ENCODE results near the gene CARMIL3.

CARMIL3 gene

GRCh38 chr14:24065408-24065807, 13.6 kb downstream of the CARMIL3 start:
- H3K27ac ChIP-seq (ENCODE audit: low read length): no peak overlapping the region
- H3F3A ChIP-seq (ENCODE audit: insufficient read depth, low read length): no peaks in the 10 kb centered on the region
- no peak for DNase-seq
- no peak overlapping the region for H3K9ac ChIP-seq (ENCODE audit: low read length)
- no peak overlapping the region for H2AFZ ChIP-seq (ENCODE audit: low read length)
- H3K9me3 ChIP-seq (replicated peaks; ENCODE audit: insufficient read depth, low read length): no peaks in the 10 kb centered on the region
- no peaks in the 10 kb centered on the region for H3K79me2 ChIP-seq (ENCODE audit: low read length)
- TF ChIP-seq CTCF (IDR thresholded peaks at IDR 0.05; ENCODE audit: low read length) (no peak), EZH2 (optimal IDR thresholded peaks at IDR 0.05; ENCODE audit: low read depth, low read length) (no peak), EZH2phosphoT487 (IDR thresholded peaks at IDR 0.05; ENCODE audit: low read length) (no peak)
- no peak overlapping the region for H3K4me3 ChIP-seq (ENCODE audit: low read length)
- no peak overlapping the region for H3K4me2 ChIP-seq (ENCODE audit: low read depth, low read length)
- H3K4me1 ChIP-seq (ENCODE audit: low read length): no peaks in the 10 kb centered on the region
- no peaks in the 10 kb centered on the region for H3K36me3 ChIP-seq (replicated peaks; ENCODE audit: insufficient read depth, low read length)
- no peaks in the 10 kb centered on the region for H3K27me3 ChIP-seq (replicated peaks; ENCODE audit: insufficient read depth, low read length)
- H4K20me1 ChIP-seq (ENCODE audit: insufficient read depth, low read length): no peaks in the 10 kb centered on the region
- H3K9me2 ChIP-seq (replicated peaks; ENCODE audit: insufficient read depth, low read length): no peaks in the 10 kb centered on the region

- Histone ChIP-seq H2AFZ (ENCODE audit: low read length) (no peak overlapping the region), H3K4me1 (ENCODE audit: low read length) (no peaks in the 10 kb centered on the region), H3K4me3 (ENCODE audit: low read length) (no peak overlapping the region), H3K36me3 (replicated peaks; ENCODE audit: insufficient read depth, low read length) (no peaks in the 10 kb centered on the region), H3K9ac (ENCODE audit: low read length) (no peak overlapping the region), H3F3A (ENCODE audit: insufficient read depth, low read length) (no peaks in the 10 kb centered on the region), H4K20me1 (ENCODE audit: insufficient read depth, low read length) (no peaks in the 10 kb centered on the region), H3K4me2 (ENCODE audit: low read depth, low read length) (no peak overlapping the region), H3K9me3 (replicated peaks; ENCODE audit: insufficient read depth, low read length) (no peaks in the 10 kb centered on the region), H3K79me2 (ENCODE audit: low read length) (no peaks in the 10 kb centered on the region), H3K27me3 (replicated peaks; ENCODE audit: insufficient read depth, low read length) (no peaks in the 10 kb centered on the region), H3K9me2 (replicated peaks; ENCODE audit: insufficient read depth, low read length) (no peaks in the 10 kb centered on the region), H3K27ac (ENCODE audit: low read length) (no peak overlapping the region)
- no peak for TF ChIP-seq CTCF (IDR thresholded peaks at IDR 0.05; ENCODE audit: low read length)
- TF ChIP-seq EZH2phosphoT487 (IDR thresholded peaks at IDR 0.05; ENCODE audit: low read length): no peak
- TF ChIP-seq EZH2 (optimal IDR thresholded peaks at IDR 0.05; ENCODE audit: low read depth, low read length): no peak
- DNase-seq: no peak
These were observed 14.8 kb downstream of the CARMIL3 start for GRCh38 chr14:24066496-24067132.

- Histone ChIP-seq H3K9ac (ENCODE audit: low read length) (no peak overlapping the region), H3K4me3 (ENCODE audit: low read length) (no peak overlapping the region), H3K27ac (ENCODE audit: low read length) (no peak overlapping the region), H4K20me1 (ENCODE audit: insufficient read depth, low read length) (no peaks in the 10 kb centered on the region), H2AFZ (ENCODE audit: low read length) (no peak overlapping the region), H3K9me2 (replicated peaks; ENCODE audit: insufficient read depth, low read length) (no peaks in the 10 kb centered on the region), H3K9me3 (replicated peaks; ENCODE audit: insufficient read depth, low read length) (no peaks in the 10 kb centered on the region), H3K36me3 (replicated peaks; ENCODE audit: insufficient read depth, low read length) (no peaks in the 10 kb centered on the region), H3K4me1 (ENCODE audit: low read length) (no peaks in the 10 kb centered on the region), H3K4me2 (ENCODE audit: low read depth, low read length) (no peak overlapping the region), H3F3A (ENCODE audit: insufficient read depth, low read length) (no peaks in the 10 kb centered on the region), H3K79me2 (ENCODE audit: low read length) (no peaks in the 10 kb centered on the region), H3K27me3 (replicated peaks; ENCODE audit: insufficient read depth, low read length) (no peaks in the 10 kb centered on the region)
- no peak for DNase-seq
- TF ChIP-seq EZH2phosphoT487 (IDR thresholded peaks at IDR 0.05; ENCODE audit: low read length) (no peak), EZH2 (optimal IDR thresholded peaks at IDR 0.05; ENCODE audit: low read depth, low read length) (no peak), CTCF (IDR thresholded peaks at IDR 0.05; ENCODE audit: low read length) (no peak)
These were observed 15.6 kb downstream of the CARMIL3 start for GRCh38 chr14:24067133-24068082.
